Panc1 (cell line): ENCODE measurements around the gene PLCH2.

Experiments used
- POLR2AphosphoS5 ChIP-seq: IDR thresholded peaks from 2 replicates; pipeline ENCODE4 v1.6.1; 2012; ENCODE audit warnings: mild to moderate bottlenecking, low read depth, low read length, moderate library complexity
- SIN3A ChIP-seq: IDR thresholded peaks from 2 replicates; pipeline ENCODE4 v1.6.1; 2012; ENCODE audit warnings: low read depth, mild to moderate bottlenecking, low read length, moderate library complexity, borderline replicate concordance; ENCODE audit not compliant: insufficient read depth
- TF ChIP-seq, protein P1 (sequence below): fragments of 450-650 bp; IDR thresholded peaks from 2 replicates; pipeline ENCODE4 v1.5.1; 2017; ENCODE audit warnings: mild to moderate bottlenecking
- TF ChIP-seq, protein P2 (sequence below), 2 experiments: IDR thresholded peaks; 2 replicates each; pipeline ENCODE4 v1.6.1; 2011 to 2012; ENCODE audit warnings: low read depth in 2 of 2, control low read depth in 1 of 2, low read length in 1 of 2, mild to moderate bottlenecking in 1 of 2, moderate library complexity in 1 of 2; ENCODE audit not compliant: insufficient read depth in 1 of 2

DNA sequence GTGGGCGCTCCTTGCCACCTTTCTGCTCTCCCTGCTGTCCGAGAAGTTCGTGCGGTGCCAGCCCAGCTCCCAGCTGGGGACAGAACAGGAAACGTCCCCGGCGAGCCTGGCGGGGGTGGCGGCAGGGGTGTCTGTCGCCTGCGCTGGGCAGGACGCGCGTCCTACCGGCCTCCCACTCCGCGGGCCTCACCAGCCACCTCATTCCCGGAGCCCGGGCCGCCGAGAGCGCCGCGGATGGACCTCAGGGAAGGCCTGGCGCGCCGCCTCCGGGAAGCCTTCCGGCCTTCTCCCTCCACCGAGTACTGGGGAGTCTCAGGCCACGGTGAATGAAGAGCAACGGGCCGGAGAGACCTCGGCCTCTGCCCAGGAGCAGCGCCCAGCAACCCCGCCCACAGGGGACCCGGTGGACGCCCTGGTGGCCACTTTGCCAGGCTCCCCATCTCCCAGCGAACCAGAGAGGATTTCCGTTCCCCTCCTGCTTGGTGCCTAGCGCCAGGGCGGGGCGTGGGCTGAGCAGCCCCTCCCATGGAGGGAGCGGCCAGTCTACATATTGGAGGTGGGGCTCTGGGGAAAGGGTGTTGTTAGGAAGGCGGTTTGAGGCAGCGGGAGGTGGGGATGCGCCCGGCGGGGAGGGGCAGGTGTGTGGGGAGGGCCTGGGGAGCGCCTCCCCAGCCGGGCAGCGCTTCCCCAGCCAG, 70.6 kb downstream of the PLCH2 start:
- TF ChIP-seq, protein P1, sequence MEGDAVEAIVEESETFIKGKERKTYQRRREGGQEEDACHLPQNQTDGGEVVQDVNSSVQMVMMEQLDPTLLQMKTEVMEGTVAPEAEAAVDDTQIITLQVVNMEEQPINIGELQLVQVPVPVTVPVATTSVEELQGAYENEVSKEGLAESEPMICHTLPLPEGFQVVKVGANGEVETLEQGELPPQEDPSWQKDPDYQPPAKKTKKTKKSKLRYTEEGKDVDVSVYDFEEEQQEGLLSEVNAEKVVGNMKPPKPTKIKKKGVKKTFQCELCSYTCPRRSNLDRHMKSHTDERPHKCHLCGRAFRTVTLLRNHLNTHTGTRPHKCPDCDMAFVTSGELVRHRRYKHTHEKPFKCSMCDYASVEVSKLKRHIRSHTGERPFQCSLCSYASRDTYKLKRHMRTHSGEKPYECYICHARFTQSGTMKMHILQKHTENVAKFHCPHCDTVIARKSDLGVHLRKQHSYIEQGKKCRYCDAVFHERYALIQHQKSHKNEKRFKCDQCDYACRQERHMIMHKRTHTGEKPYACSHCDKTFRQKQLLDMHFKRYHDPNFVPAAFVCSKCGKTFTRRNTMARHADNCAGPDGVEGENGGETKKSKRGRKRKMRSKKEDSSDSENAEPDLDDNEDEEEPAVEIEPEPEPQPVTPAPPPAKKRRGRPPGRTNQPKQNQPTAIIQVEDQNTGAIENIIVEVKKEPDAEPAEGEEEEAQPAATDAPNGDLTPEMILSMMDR, result peak; percentile 22
- no peak; the same call in 1 of the 2 replicates for TF ChIP-seq POLR2AphosphoS5
- 0 out of 2 replicates have a peak, but pooled peaks have one; percentile 33 for TF ChIP-seq SIN3A
- TF ChIP-seq, protein P2, sequence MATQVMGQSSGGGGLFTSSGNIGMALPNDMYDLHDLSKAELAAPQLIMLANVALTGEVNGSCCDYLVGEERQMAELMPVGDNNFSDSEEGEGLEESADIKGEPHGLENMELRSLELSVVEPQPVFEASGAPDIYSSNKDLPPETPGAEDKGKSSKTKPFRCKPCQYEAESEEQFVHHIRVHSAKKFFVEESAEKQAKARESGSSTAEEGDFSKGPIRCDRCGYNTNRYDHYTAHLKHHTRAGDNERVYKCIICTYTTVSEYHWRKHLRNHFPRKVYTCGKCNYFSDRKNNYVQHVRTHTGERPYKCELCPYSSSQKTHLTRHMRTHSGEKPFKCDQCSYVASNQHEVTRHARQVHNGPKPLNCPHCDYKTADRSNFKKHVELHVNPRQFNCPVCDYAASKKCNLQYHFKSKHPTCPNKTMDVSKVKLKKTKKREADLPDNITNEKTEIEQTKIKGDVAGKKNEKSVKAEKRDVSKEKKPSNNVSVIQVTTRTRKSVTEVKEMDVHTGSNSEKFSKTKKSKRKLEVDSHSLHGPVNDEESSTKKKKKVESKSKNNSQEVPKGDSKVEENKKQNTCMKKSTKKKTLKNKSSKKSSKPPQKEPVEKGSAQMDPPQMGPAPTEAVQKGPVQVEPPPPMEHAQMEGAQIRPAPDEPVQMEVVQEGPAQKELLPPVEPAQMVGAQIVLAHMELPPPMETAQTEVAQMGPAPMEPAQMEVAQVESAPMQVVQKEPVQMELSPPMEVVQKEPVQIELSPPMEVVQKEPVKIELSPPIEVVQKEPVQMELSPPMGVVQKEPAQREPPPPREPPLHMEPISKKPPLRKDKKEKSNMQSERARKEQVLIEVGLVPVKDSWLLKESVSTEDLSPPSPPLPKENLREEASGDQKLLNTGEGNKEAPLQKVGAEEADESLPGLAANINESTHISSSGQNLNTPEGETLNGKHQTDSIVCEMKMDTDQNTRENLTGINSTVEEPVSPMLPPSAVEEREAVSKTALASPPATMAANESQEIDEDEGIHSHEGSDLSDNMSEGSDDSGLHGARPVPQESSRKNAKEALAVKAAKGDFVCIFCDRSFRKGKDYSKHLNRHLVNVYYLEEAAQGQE (IDR thresholded peaks at IDR 0.05; ENCODE audit: insufficient read depth in 1 of 2, low read depth in 2 of 2, low read length in 1 of 2), result no peak
